ENCODE results near the gene KIF14. TPM values are rescaled to one million over a fixed set of nuclear protein-coding genes. Genes with fewer than 3 reads are reported as not detected.
A peak's percentile ranks its signal among the peaks of the same experiment; 100 is the strongest.

Gene KIF14
- total RNA-seq (2021; fragmentation: NEBNext Ultra II Directional; extraction: Animal tissue kit (Norgen Biotek cat#: 25700)) (22.5 and 23.3 TPM in 2 replicates), polyA plus RNA-seq (2011; rRNA removed) (1.8 and 2.6 TPM in 2 replicates), polyA minus RNA-seq (2011; rRNA and poly(A)+ RNA removed) (6.6 and 8.5 TPM in 2 replicates)
- 5.8 TPM for polyA plus RNA-seq (2011; cell fraction: cytosol; rRNA removed)
- polyA plus RNA-seq (2011; cell fraction: nucleus; rRNA removed): 2.5 TPM
- 5.3 to 13.2 TPM (median 7.0 TPM) in 4 replicates for polyA plus RNA-seq (2012, experiment 1 of 2)
- polyA plus RNA-seq (2012, experiment 2 of 2): 0.51 TPM
- polyA plus RNA-seq (2013, experiment 1 of 2): 11.5 TPM
- polyA plus RNA-seq (2013, experiment 2 of 2): 11.1 TPM
- polyA minus RNA-seq (2011; cell fraction: cytosol; rRNA and poly(A)+ RNA removed): 8.3 TPM
- polyA minus RNA-seq (2011; cell fraction: nucleus; rRNA and poly(A)+ RNA removed): 13.8 TPM
- long read RNA-seq, experiment 1, partial matches to known transcripts: 5 of 11 reads
- long read RNA-seq, experiment 1, other reads (novel, unspliced or antisense): 6 of 11 reads
- long read RNA-seq, experiment 2, partial matches to known transcripts: 1 of 11 reads
- long read RNA-seq, experiment 2, other reads (novel, unspliced or antisense): 10 of 11 reads

- 2% methylated on average over 44 of the region's 59 CpGs; no CpG with 5 or more reads in 1 of the 2 experiments for WGBS, 2 experiments (ENCODE audit: extremely low coverage in 1 of 2, insufficient coverage in 1 of 2, insufficient read length in 1 of 2, insufficient replicate concordance in 2 of 2, low coverage in 1 of 2, low lambda C conversion rate in 2 of 2, missing lambda C conversion rate in 1 of 2)
- peak within 1 kb of the TSS; percentile 88; the same call in 1 of the 2 replicates for H2AFZ ChIP-seq (ENCODE audit: low read length)
- peak within 1 kb of the TSS; percentile 81 for H4K5ac ChIP-seq (ENCODE audit: insufficient read length, low read depth, low read length)
- CTCF ChIA-PET (ENCODE audit: partially characterized antibody): interaction anchor here (0.9 to 1.8 kb wide), 4 partner anchors 13 to 352 kb away, joined by 3 to 7 read pairs (median 4); no protein-coding TSS in a partner anchor
- H2BK120ac ChIP-seq (replicated peaks; ENCODE audit: low read depth, low read length): no peak within 1 kb of the TSS
- H3K23ac ChIP-seq (ENCODE audit: insufficient read length): no peak within 1 kb of the TSS
- H4K91ac ChIP-seq (replicated peaks; ENCODE audit: insufficient read length, low read length): peak within 1 kb of the TSS; percentile 88
- peaks cover 3 to 14% (median 10%) of the 10 kb centered on the region in 4 experiments; a peak in 7 of 8 replicates for H3K36me3 ChIP-seq (ENCODE audit: control insufficient read depth in 2 of 4, insufficient read depth in 4 of 4, low read length in 3 of 4)
- peak within 1 kb of the TSS; percentile 84 to 88 (median 85) for H3K9ac ChIP-seq (replicated peaks in 1 of 4; ENCODE audit: extremely low read depth in 1 of 4, low read depth in 3 of 4, low read length in 3 of 4)
- peak within 1 kb of the TSS; percentile 95 for H4K8ac ChIP-seq (ENCODE audit: extremely low read depth, insufficient read depth, low read length)
- H3K9me3 ChIP-seq (ENCODE audit: insufficient read depth in 2 of 2, low read depth in 1 of 2, low read length in 1 of 2): no peaks in the 10 kb centered on the region
- no peak within 1 kb of the TSS for H2BK12ac ChIP-seq (ENCODE audit: low read depth, low read length)
- no peaks in the 10 kb centered on the region for H3K27me3 ChIP-seq (replicated peaks in 1 of 4; ENCODE audit: control insufficient read depth in 3 of 4, extremely low read depth in 1 of 4, insufficient read depth in 3 of 4, low read length in 3 of 4)
- peak within 1 kb of the TSS; percentile 16 to 68 for H3K4me2 ChIP-seq (ENCODE audit: insufficient read depth in 1 of 2, low read depth in 2 of 2, low read length in 2 of 2)
- peaks cover 0 to 8% of the 10 kb centered on the region in 2 experiments; a peak in 2 of 4 replicates for H3K79me2 ChIP-seq (ENCODE audit: control insufficient read depth in 1 of 2, insufficient read depth in 2 of 2, low read length in 2 of 2)
- no peak within 1 kb of the TSS; the same call in 1 of the 2 replicates for H3K18ac ChIP-seq (ENCODE audit: extremely low read depth, low read length)
- no peak within 1 kb of the TSS for H2AK5ac ChIP-seq (ENCODE audit: low read depth, low read length)
- no peak within 1 kb of the TSS for H3K4ac ChIP-seq (replicated peaks; ENCODE audit: insufficient read length, low read depth, low read length)
- 0 out of 7 replicates have a peak, but pooled peaks cover 0 to 2% (median 0%) of the 10 kb centered on the region in 4 experiments for H3K4me1 ChIP-seq (replicated peaks in 1 of 4; ENCODE audit: control insufficient read depth in 3 of 4, insufficient read depth in 4 of 4, low read length in 3 of 4)
- DNase-seq (ENCODE audit: low read depth in 1 of 2, low spot score in 2 of 2) (peak; percentile 63 to 92), FAIRE-seq (no peak)
- H3K14ac ChIP-seq (ENCODE audit: insufficient read length): no peak within 1 kb of the TSS
- H3K27ac ChIP-seq (ENCODE audit: low read depth, low read length): peak within 1 kb of the TSS; percentile 86
- POLR2A ChIA-PET (ENCODE audit: partially characterized antibody): interaction anchor here (0.9 to 2.7 kb wide), 10 partner anchors 9 to 272 kb away, joined by 3 to 17 read pairs (median 3); no protein-coding TSS in a partner anchor
- no peak within 1 kb of the TSS for H2BK20ac ChIP-seq (ENCODE audit: low read length)
- H4K20me1 ChIP-seq (replicated peaks in 1 of 2; ENCODE audit: control insufficient read depth in 1 of 2, insufficient read depth in 2 of 2, low read length in 2 of 2): no peaks in the 10 kb centered on the region
- peak within 1 kb of the TSS; percentile 95; the same call in 1 of the 2 replicates for H2BK15ac ChIP-seq (ENCODE audit: low read length)
- peak within 1 kb of the TSS; percentile 65 for H3K56ac ChIP-seq (replicated peaks; ENCODE audit: insufficient read length, low read depth, low read length)
- no peaks in the 10 kb centered on the region; the same call in 1 of the 2 replicates for H3K23me2 ChIP-seq (ENCODE audit: low read depth, low read length)
- H2BK5ac ChIP-seq (ENCODE audit: low read depth, low read length): peak within 1 kb of the TSS; percentile 90
- no peaks in the 10 kb centered on the region; the same call in 1 of the 2 replicates for H3K79me1 ChIP-seq (ENCODE audit: low read depth, low read length)
- peak within 1 kb of the TSS; percentile 84 to 94 (median 90) for H3K4me3 ChIP-seq (ENCODE audit: extremely low read depth in 1 of 4, insufficient read depth in 2 of 4, low read depth in 3 of 4, low read length in 4 of 4)
- 0 out of 2 replicates have a peak, but pooled peaks have one; percentile 17 for TF ChIP-seq CHD2 (IDR thresholded peaks at IDR 0.05; ENCODE audit: low read length)
- peak; percentile 91 for TF ChIP-seq SP1 (IDR thresholded peaks at IDR 0.05; ENCODE audit: low read depth, low read length)
- peak; percentile 61 for TF ChIP-seq MAX (IDR thresholded peaks at IDR 0.05)
- TF ChIP-seq TAF1 (IDR thresholded peaks at IDR 0.05; ENCODE audit: low read depth, low read length): peak; percentile 85
- no peak for TF ChIP-seq E2F6 (IDR thresholded peaks at IDR 0.05)
- no peak for TF ChIP-seq JUN (IDR thresholded peaks at IDR 0.05; ENCODE audit: low read depth, low read length)
- peak; percentile 47 for TF ChIP-seq CTBP2 (IDR thresholded peaks at IDR 0.05; ENCODE audit: borderline replicate concordance, insufficient read depth, insufficient read length, low read length)
Observed at GRCh38 chr1:200620273-200621131, at the start of gene KIF14. TSS of gene KIF14 (minus strand) at chr1:200620751. CDS start at chr1:200618723, 2,028 bp downstream.

Data from H1 (cell line).